ENCODE data around the gene CUX1. TPM values are rescaled to one million over a fixed set of nuclear protein-coding genes. Genes with fewer than 3 reads are reported as not detected.

Gene CUX1
- total RNA-seq, 1 experiment from 2014 or later: 64.3 TPM

DNA sequence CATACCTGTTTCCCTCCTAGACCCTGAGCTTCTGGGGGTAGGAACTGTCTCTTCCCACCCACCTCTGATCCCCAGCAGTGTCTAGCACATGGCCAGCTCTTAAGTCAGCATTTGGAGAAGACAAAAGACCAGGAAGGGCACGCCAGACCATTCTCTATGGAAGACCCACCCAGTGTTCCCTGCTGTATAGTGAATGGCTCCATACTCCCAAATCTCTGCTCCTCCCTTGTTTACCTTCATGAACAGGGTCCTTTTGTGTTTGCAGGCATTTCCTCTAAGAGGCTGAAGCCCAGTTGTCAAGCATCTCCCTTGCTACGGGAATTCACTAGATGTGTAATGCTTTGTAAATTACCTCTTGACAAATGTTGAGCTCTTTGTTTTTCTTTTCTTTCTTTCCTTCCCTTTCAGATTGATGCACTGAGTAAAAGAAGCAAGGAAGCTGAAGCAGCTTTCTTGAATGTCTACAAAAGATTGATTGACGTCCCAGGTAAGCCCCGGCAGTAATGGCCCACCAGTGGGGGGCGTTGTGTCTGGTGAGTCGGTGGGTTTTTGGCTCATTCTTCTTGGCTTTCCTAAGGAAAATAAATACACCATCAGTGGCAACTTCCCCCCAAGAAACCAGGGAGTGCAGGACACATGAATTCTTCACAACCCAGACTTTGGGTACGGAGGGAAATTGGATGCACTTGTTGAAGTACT lies 252.7 kb downstream of the CUX1 start (continued):
- TF ChIP-seq, protein P1, sequence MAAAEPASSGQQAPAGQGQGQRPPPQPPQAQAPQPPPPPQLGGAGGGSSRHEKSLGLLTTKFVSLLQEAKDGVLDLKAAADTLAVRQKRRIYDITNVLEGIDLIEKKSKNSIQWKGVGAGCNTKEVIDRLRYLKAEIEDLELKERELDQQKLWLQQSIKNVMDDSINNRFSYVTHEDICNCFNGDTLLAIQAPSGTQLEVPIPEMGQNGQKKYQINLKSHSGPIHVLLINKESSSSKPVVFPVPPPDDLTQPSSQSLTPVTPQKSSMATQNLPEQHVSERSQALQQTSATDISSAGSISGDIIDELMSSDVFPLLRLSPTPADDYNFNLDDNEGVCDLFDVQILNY (CRISPR knock-in tag; IDR thresholded peaks at IDR 0.05): no peak
- no peak for TF ChIP-seq KAT7 (CRISPR knock-in tag; IDR thresholded peaks at IDR 0.05; ENCODE audit: borderline replicate concordance)
- no peak for TF ChIP-seq TCF7 (CRISPR knock-in tag; IDR thresholded peaks at IDR 0.05; ENCODE audit: low read depth)
- TF ChIP-seq JUN (CRISPR knock-in tag; IDR thresholded peaks at IDR 0.05): no peak

DNA sequence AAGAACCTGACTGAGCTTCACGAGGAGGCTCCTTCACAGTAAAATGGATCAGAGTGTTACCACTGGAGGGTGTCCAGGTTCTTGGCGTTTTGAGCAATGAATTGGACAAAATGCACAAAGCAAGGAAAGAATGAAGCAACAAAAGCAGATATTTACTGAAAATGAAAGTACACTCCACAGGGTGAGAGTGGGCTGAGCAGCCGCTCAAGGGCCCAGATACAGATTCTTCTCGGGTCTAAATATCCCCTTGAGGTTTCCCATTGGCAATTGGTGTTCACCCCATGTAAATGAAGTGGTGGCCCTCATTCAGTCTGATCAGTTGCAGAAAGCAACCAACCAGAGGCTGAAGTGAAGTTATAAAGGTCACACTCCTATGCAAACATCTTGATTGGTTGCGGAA lies 254.6 kb downstream of the CUX1 start:
- TF ChIP-seq, protein P2, sequence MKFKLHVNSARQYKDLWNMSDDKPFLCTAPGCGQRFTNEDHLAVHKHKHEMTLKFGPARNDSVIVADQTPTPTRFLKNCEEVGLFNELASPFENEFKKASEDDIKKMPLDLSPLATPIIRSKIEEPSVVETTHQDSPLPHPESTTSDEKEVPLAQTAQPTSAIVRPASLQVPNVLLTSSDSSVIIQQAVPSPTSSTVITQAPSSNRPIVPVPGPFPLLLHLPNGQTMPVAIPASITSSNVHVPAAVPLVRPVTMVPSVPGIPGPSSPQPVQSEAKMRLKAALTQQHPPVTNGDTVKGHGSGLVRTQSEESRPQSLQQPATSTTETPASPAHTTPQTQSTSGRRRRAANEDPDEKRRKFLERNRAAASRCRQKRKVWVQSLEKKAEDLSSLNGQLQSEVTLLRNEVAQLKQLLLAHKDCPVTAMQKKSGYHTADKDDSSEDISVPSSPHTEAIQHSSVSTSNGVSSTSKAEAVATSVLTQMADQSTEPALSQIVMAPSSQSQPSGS (CRISPR knock-in tag; IDR thresholded peaks at IDR 0.05; ENCODE audit: borderline replicate concordance, low read depth): no peak
- TF ChIP-seq, protein P3, sequence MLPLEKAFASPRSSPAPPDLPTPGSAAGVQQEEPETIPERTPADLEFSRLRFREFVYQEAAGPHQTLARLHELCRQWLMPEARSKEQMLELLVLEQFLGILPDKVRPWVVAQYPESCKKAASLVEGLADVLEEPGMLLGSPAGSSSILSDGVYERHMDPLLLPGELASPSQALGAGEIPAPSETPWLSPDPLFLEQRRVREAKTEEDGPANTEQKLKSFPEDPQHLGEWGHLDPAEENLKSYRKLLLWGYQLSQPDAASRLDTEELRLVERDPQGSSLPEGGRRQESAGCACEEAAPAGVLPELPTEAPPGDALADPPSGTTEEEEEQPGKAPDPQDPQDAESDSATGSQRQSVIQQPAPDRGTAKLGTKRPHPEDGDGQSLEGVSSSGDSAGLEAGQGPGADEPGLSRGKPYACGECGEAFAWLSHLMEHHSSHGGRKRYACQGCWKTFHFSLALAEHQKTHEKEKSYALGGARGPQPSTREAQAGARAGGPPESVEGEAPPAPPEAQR (CRISPR knock-in tag; IDR thresholded peaks at IDR 0.05): no peak
- no peak for TF ChIP-seq SMAD3 (CRISPR knock-in tag; IDR thresholded peaks at IDR 0.05; ENCODE audit: borderline replicate concordance)
- TF ChIP-seq, protein P4, sequence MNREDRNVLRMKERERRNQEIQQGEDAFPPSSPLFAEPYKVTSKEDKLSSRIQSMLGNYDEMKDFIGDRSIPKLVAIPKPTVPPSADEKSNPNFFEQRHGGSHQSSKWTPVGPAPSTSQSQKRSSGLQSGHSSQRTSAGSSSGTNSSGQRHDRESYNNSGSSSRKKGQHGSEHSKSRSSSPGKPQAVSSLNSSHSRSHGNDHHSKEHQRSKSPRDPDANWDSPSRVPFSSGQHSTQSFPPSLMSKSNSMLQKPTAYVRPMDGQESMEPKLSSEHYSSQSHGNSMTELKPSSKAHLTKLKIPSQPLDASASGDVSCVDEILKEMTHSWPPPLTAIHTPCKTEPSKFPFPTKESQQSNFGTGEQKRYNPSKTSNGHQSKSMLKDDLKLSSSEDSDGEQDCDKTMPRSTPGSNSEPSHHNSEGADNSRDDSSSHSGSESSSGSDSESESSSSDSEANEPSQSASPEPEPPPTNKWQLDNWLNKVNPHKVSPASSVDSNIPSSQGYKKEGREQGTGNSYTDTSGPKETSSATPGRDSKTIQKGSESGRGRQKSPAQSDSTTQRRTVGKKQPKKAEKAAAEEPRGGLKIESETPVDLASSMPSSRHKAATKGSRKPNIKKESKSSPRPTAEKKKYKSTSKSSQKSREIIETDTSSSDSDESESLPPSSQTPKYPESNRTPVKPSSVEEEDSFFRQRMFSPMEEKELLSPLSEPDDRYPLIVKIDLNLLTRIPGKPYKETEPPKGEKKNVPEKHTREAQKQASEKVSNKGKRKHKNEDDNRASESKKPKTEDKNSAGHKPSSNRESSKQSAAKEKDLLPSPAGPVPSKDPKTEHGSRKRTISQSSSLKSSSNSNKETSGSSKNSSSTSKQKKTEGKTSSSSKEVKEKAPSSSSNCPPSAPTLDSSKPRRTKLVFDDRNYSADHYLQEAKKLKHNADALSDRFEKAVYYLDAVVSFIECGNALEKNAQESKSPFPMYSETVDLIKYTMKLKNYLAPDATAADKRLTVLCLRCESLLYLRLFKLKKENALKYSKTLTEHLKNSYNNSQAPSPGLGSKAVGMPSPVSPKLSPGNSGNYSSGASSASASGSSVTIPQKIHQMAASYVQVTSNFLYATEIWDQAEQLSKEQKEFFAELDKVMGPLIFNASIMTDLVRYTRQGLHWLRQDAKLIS (CRISPR knock-in tag; IDR thresholded peaks at IDR 0.05; ENCODE audit: borderline replicate concordance): no peak
- no peak for TF ChIP-seq HMGA2 (CRISPR knock-in tag; IDR thresholded peaks at IDR 0.05)
- TF ChIP-seq, protein P5, sequence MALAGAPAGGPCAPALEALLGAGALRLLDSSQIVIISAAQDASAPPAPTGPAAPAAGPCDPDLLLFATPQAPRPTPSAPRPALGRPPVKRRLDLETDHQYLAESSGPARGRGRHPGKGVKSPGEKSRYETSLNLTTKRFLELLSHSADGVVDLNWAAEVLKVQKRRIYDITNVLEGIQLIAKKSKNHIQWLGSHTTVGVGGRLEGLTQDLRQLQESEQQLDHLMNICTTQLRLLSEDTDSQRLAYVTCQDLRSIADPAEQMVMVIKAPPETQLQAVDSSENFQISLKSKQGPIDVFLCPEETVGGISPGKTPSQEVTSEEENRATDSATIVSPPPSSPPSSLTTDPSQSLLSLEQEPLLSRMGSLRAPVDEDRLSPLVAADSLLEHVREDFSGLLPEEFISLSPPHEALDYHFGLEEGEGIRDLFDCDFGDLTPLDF (CRISPR knock-in tag; IDR thresholded peaks at IDR 0.05): no peak
- TF ChIP-seq, protein P6, sequence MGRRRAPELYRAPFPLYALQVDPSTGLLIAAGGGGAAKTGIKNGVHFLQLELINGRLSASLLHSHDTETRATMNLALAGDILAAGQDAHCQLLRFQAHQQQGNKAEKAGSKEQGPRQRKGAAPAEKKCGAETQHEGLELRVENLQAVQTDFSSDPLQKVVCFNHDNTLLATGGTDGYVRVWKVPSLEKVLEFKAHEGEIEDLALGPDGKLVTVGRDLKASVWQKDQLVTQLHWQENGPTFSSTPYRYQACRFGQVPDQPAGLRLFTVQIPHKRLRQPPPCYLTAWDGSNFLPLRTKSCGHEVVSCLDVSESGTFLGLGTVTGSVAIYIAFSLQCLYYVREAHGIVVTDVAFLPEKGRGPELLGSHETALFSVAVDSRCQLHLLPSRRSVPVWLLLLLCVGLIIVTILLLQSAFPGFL (CRISPR knock-in tag; IDR thresholded peaks at IDR 0.05; ENCODE audit: borderline replicate concordance): no peak
- TF ChIP-seq CREM (CRISPR knock-in tag; IDR thresholded peaks at IDR 0.05): no peak
- no peak overlapping the region for H3K4me3 Mint-ChIP-seq
- no peaks in the 10 kb centered on the region for H3K27me3 Mint-ChIP-seq (ENCODE audit: low read depth)
- no peak for ATAC-seq
- no peak overlapping the region for H3K27ac Mint-ChIP-seq
- H3K9me3 Mint-ChIP-seq: peaks cover 8% of the 10 kb centered on the region
- CTCF ChIA-PET: no interaction called here
- H3K4me1 Mint-ChIP-seq: peaks cover 27% of the 10 kb centered on the region
- peaks cover 31% of the 10 kb centered on the region for H3K36me3 Mint-ChIP-seq
- POLR2A ChIA-PET: no interaction called here
- DNase-seq (ENCODE audit: low spot score): no peak
